Dendritic cell treated with granulocyte-macrophage colony-stimulating factor and Interleukin-4, amounts not matched to agents 40 ng/mL and 50 ng/mL, for 4 days (primary cell): Measurements from ENCODE around the gene NEK3.
"Not testable (repeated sequence)": the region's sequence is repeated elsewhere in the genome, so short reads cannot be mapped to it uniquely, and the experiment has no call there.

Source experiments
- H3K27ac Mint-ChIP-seq: one replicate; pipeline ENCODE4 v1.8.0; 2022; ENCODE audit warnings: mild to moderate bottlenecking, mixed read lengths
- H3K27me3 Mint-ChIP-seq: one replicate; pipeline ENCODE4 v1.8.0; 2022; ENCODE audit warnings: mild to moderate bottlenecking, mixed read lengths
- H3K36me3 Mint-ChIP-seq: one replicate; pipeline ENCODE4 v1.8.0; 2022; ENCODE audit warnings: low read depth, mixed read lengths
- H3K4me1 Mint-ChIP-seq: one replicate; pipeline ENCODE4 v1.8.0; 2022; ENCODE audit warnings: low read depth, mixed read lengths
- H3K4me3 Mint-ChIP-seq: one replicate; pipeline ENCODE4 v1.8.0; 2022; ENCODE audit warnings: mild to moderate bottlenecking, moderate library complexity, mixed read lengths
- H3K9me3 Mint-ChIP-seq: one replicate; pipeline ENCODE4 v1.8.0; 2022; ENCODE audit warnings: mixed read lengths
- intact Hi-C: fragments of 100-400 bp; cut with micrococcal nuclease; formaldehyde crosslinking; loops from one replicate; pipeline ENCODE4 v1.15.0; 2022

Gene NEK3

GRCh38 chr13:52187029-52187423 is 27.6 kb upstream of the NEK3 start:
- intact Hi-C loops, result no loop called here
- no peaks in the 10 kb centered on the region for H3K9me3 Mint-ChIP-seq
- H3K4me3 Mint-ChIP-seq, result no peak overlapping the region
- H3K27me3 Mint-ChIP-seq, result no peaks in the 10 kb centered on the region
- H3K27ac Mint-ChIP-seq, result no peak overlapping the region
- H3K36me3 Mint-ChIP-seq, result peaks cover 61% of the 10 kb centered on the region
- H3K4me1 Mint-ChIP-seq, result peaks cover 5% of the 10 kb centered on the region

GRCh38 chr13:52181316-52181954 is 22.0 kb upstream of the NEK3 start:
- H3K4me3 Mint-ChIP-seq, H3K27me3 Mint-ChIP-seq, intact Hi-C loops, H3K9me3 Mint-ChIP-seq, H3K4me1 Mint-ChIP-seq, H3K27ac Mint-ChIP-seq: not testable (repeated sequence)
- H3K36me3 Mint-ChIP-seq, result peaks cover 76% of the 10 kb centered on the region

DNA sequence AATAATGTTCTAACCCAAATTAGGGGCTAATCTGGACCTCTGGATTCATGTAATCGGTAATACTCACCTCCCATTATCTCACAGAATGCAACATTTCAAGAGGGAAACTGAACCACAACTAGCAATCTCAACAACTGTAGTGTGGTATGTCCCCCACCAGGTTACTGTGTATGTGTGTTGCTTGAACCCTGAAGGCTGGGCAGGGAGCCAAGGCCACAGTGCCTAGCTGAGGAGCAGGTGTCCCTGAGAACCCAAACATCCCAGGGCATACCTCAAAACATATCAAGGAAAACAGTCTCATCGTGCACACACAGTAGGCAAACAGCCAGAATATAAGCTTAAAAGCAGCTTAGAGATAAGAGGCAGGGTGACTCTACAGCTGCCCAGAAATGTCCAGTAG is 20.5 kb upstream of the NEK3 start:
- Mint-ChIP-seq H3K27me3 (no peaks in the 10 kb centered on the region), H3K36me3 (peaks cover 70% of the 10 kb centered on the region), H3K9me3 (no peaks in the 10 kb centered on the region), H3K27ac (no peak overlapping the region), H3K4me3 (no peak overlapping the region), H3K4me1 (no peaks in the 10 kb centered on the region)
- intact Hi-C loops, result no loop called here

DNA sequence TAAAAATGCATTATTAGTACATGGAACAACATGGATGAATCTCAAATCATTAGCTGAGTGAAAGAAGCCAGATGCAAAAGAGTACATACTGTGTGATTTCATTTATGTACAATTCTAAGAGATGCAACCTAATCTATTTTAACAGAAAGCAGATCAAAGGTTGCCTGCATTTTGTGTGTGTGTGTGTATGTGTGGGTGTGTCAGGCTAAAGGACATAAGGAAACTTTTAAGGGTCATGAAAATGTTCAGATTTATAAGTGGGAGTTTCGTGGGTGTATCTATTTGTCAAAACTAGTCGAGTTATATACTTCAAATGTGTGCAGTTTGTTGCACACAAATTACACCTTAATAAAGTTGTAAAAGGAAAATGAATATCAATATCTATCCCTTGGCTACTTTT is 17.9 kb upstream of the NEK3 start:
- Mint-ChIP-seq H3K27me3 (no peaks in the 10 kb centered on the region), H3K4me1 (peaks cover 15% of the 10 kb centered on the region), H3K4me3 (no peak overlapping the region), H3K9me3 (no peaks in the 10 kb centered on the region), H3K36me3 (peaks cover 57% of the 10 kb centered on the region), H3K27ac (no peak overlapping the region)
- intact Hi-C loops, result no loop called here

GRCh38 chr13:52173970-52174369 is 14.6 kb upstream of the NEK3 start:
- Mint-ChIP-seq H3K4me1 (peaks cover 24% of the 10 kb centered on the region), H3K36me3 (peaks cover 56% of the 10 kb centered on the region), H3K4me3 (peak overlapping the region; percentile 34), H3K27ac (peak overlapping the region; percentile 89)
- not testable (repeated sequence) for H3K9me3 Mint-ChIP-seq, H3K27me3 Mint-ChIP-seq
- intact Hi-C loops, result loop anchor here (2.0 kb wide), 1 partner anchor 13 kb away; no protein-coding TSS in a partner anchor

- H3K4me1 Mint-ChIP-seq, result peaks cover 24% of the 10 kb centered on the region
- peaks cover 61% of the 10 kb centered on the region for H3K36me3 Mint-ChIP-seq
- H3K9me3 Mint-ChIP-seq, result no peaks in the 10 kb centered on the region
- no peaks in the 10 kb centered on the region for H3K27me3 Mint-ChIP-seq
- H3K27ac Mint-ChIP-seq, result peak overlapping the region; percentile 89
- intact Hi-C loops, result no loop called here
- H3K4me3 Mint-ChIP-seq, result peak overlapping the region; percentile 34
Observed at GRCh38 chr13:52173373-52173772, 14.0 kb upstream of the NEK3 start.

GRCh38 chr13:52171686-52172085 is 12.3 kb upstream of the NEK3 start:
- H3K27me3 Mint-ChIP-seq, H3K9me3 Mint-ChIP-seq, intact Hi-C loops, H3K4me3 Mint-ChIP-seq: not testable (repeated sequence)
- peak overlapping the region; percentile 60 for H3K27ac Mint-ChIP-seq
- peaks cover 24% of the 10 kb centered on the region for H3K4me1 Mint-ChIP-seq
- peaks cover 64% of the 10 kb centered on the region for H3K36me3 Mint-ChIP-seq

- H3K27me3 Mint-ChIP-seq, H3K4me3 Mint-ChIP-seq, intact Hi-C loops, H3K27ac Mint-ChIP-seq, H3K9me3 Mint-ChIP-seq: not testable (repeated sequence)
- H3K36me3 Mint-ChIP-seq, result peaks cover 71% of the 10 kb centered on the region
- H3K4me1 Mint-ChIP-seq, result peaks cover 24% of the 10 kb centered on the region
Observed at GRCh38 chr13:52170828-52171391, 11.5 kb upstream of the NEK3 start.

DNA sequence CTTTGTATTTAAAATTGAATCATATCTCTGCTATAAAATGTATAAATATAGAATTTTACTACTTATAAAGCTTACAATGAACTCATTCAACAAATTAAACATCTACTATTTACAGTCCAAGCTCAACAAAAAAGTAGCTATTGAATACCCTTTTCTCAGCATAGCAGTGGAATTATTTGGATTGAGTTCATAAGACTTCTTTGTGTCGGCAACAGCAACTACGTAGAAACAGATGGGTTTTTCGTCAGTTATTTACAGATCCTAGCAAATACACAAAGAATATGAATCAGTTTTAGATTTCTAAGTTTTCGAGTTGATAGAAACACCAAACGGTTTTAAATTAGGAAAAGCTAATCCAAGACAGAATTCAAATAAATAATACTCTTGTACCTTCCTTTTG is 10.4 kb upstream of the NEK3 start:
- Mint-ChIP-seq H3K27me3 (no peaks in the 10 kb centered on the region), H3K4me3 (no peak overlapping the region), H3K36me3 (peaks cover 75% of the 10 kb centered on the region), H3K4me1 (peaks cover 24% of the 10 kb centered on the region), H3K9me3 (no peaks in the 10 kb centered on the region), H3K27ac (no peak overlapping the region)
- intact Hi-C loops, result no loop called here

DNA sequence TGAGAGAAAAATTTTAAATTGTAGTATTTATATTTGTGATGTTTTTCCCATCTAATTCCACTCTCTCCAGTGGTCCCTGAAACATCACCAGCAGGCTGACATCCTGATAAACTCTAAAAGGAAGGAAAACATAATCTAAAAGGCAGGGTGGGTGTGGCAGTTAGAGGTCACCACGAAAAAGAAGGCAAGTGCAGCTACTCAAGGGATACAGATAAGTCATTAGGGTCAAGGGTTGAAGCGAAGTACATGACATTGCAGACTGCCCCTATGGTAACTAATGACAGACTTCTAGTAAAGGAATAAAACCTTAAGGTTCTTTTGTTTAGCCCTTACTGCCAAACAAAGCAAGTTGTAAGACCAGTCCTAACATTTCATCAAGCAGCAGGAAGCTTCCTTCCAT is 6.0 kb upstream of the NEK3 start:
- no peaks in the 10 kb centered on the region for H3K9me3 Mint-ChIP-seq
- no peak overlapping the region for H3K27ac Mint-ChIP-seq
- no peak overlapping the region for H3K4me3 Mint-ChIP-seq
- H3K27me3 Mint-ChIP-seq, result no peaks in the 10 kb centered on the region
- intact Hi-C loops, result no loop called here
- H3K4me1 Mint-ChIP-seq, result peaks cover 33% of the 10 kb centered on the region
- H3K36me3 Mint-ChIP-seq, result peaks cover 87% of the 10 kb centered on the region

DNA sequence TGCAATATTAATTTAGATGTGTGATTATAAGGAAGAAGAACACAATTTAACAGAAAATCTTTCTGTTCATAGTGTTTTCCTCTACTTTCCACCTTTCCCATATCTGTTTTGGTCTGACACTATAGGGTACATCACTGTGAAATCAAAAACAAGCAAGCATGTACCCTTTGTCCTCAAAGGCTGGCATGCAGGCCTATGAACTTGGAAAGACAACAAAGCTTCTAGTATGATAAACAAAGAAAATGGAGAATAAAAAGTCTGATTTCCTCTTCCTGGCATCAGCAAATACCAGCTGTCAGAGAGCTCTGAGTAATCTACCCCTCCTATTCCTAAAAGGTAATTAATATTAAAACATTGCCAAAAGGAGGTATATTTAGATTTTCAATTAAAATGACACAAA is 5.6 kb upstream of the NEK3 start:
- no peak overlapping the region for H3K27ac Mint-ChIP-seq

DNA sequence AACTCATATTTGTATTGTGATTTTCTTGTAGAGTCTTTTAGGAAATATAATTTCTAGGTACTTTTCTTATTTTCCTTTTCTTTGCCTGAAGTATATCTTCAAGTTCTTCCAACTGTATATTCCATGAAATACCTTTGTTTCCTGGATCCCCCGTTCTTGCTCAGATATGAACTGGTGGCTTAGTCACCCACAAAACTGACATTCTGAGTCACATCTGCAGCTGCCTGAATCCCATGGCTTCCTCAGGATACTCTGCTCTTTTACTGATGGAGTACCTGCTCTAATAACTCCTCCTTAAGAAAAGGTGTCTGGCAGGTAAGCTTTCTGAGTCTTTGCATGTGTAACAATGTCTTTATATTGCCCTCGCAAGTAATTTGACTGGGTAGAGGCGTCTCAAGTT is 4.5 kb upstream of the NEK3 start:
- H3K4me3 Mint-ChIP-seq, intact Hi-C loops, H3K27me3 Mint-ChIP-seq, H3K9me3 Mint-ChIP-seq: not testable (repeated sequence)
- Mint-ChIP-seq H3K36me3 (peaks cover 86% of the 10 kb centered on the region), H3K4me1 (peaks cover 44% of the 10 kb centered on the region), H3K27ac (peak overlapping the region; percentile 99)

More for the DNA sequence above, 5.6 kb upstream of the NEK3 start:
- Mint-ChIP-seq H3K4me3 (no peak overlapping the region), H3K36me3 (peaks cover 84% of the 10 kb centered on the region), H3K27me3 (no peaks in the 10 kb centered on the region), H3K4me1 (peaks cover 37% of the 10 kb centered on the region), H3K9me3 (no peaks in the 10 kb centered on the region)
- intact Hi-C loops, result no loop called here

DNA sequence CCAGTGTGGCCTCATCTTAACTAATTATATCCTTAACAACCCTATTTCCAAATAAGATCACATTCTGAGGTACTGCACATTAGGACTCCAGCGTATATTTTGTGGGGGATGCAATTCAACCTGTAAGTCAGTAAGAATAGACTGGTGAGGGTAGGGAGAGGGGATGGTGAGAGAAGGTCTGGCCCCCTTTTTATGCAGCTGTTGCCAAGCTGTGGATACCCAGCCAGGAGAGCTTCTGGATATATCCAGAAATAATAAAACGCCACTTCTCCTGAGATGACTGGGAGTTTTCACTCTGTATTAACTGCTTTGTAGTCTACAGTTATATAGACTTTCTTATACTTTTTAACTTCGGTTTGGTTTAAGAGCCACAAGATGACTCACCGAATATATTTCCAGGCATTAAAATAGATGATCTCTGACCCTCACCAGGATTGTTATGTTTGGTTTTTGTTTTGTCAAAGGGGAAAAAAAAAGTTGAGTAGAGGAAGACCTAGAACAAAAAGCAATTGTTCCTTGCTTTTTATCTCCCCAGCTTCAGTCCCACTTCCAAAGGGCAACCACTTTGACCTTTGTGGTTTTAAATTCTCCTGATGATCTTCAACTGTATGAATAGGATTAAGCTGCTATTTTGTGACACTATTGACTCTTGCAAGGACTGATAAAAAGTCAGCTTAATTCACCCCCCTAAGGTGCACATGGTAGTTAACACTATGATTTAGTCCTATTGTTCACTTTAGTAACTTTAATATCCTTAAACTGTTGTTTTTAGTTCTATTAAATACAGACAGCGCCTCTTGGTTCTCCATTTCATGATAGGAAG is 3.1 kb upstream of the NEK3 start:
- Mint-ChIP-seq H3K27me3 (no peaks in the 10 kb centered on the region), H3K9me3 (no peaks in the 10 kb centered on the region), H3K4me3 (peak overlapping the region; percentile 41), H3K4me1 (peaks cover 56% of the 10 kb centered on the region), H3K27ac (peak overlapping the region; percentile 99), H3K36me3 (peaks cover 73% of the 10 kb centered on the region)
- intact Hi-C loops, result no loop called here

DNA sequence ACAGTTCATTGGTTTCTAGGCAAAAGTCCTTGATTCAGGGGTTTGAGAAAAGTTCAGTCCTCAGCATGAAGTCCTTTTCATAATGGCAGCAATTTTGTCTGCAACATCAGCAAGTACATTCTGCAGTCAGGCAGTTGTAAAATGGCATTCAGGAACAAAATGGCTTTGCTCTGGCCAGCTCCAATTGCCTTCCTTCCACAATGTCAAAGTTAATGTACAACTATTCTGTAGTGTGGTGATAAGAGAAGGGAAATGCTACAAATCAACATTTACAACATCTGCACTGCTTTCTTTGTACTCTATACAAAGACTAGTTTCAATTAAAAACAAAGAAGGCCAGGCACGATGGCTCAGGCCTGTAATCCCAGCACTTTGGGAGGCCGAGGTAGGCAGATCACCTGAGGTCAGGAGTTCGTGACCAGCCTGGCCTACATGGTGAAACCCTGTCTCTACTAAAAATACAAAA is 1.8 kb upstream of the NEK3 start:
- H3K36me3 Mint-ChIP-seq, result peaks cover 68% of the 10 kb centered on the region
- peak overlapping the region; percentile 63 for H3K4me3 Mint-ChIP-seq
- H3K27me3 Mint-ChIP-seq, result no peaks in the 10 kb centered on the region
- peaks cover 69% of the 10 kb centered on the region for H3K4me1 Mint-ChIP-seq
- intact Hi-C loops, result loop anchor here (2.0 kb wide), 1 partner anchor 14 kb away; no protein-coding TSS in a partner anchor
- H3K27ac Mint-ChIP-seq, result peak overlapping the region; percentile 99
- no peaks in the 10 kb centered on the region for H3K9me3 Mint-ChIP-seq
